ENCODE results near the gene CDA.

The CDA gene

GRCh38 chr1:20663969-20664715, 75.2 kb downstream of the CDA start:
- peaks cover 15% of the 10 kb centered on the region for H3K4me1 ChIP-seq (ENCODE audit: control insufficient read depth, insufficient read depth, low read length, unreplicated experiment)
- peaks cover 21% of the 10 kb centered on the region for H3K79me2 ChIP-seq (ENCODE audit: control insufficient read depth, insufficient read depth, low read length, unreplicated experiment)
- no peaks in the 10 kb centered on the region for H3K27me3 ChIP-seq (ENCODE audit: insufficient read depth, low read length)
- no peak overlapping the region for H3K4me3 ChIP-seq (ENCODE audit: low read depth, low read length)
- H3K27ac ChIP-seq (ENCODE audit: low read depth, low read length) = no peak overlapping the region
- H3K36me3 ChIP-seq (ENCODE audit: insufficient read depth, low read length) = no peaks in the 10 kb centered on the region
- H2AFZ ChIP-seq (ENCODE audit: low read length, unreplicated experiment) = no peak overlapping the region

DNA sequence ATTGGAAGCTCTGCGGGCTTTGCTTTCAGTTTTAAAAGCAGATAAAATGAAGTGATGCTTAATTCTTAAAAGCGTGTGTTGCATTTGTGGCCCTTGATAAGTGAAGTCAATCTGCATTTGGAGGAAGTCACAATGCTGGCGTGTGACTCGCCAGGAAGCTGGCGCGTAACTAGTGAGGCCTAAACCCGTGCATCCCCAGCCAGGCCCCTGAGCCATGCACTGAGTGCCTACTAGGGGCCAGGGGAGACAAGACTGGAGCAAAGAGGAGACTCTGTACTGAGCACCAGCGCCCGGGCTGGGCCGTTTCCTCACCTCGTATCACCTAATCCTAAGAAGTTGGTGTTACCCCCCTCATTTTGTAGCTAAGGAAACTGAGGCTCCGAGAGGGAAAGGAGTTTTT, 76.8 kb downstream of the CDA start:
- H3K27me3 ChIP-seq (ENCODE audit: insufficient read depth, low read length) = no peaks in the 10 kb centered on the region
- peaks cover 6% of the 10 kb centered on the region for H3K79me2 ChIP-seq (ENCODE audit: control insufficient read depth, insufficient read depth, low read length, unreplicated experiment)
- H2AFZ ChIP-seq (ENCODE audit: low read length, unreplicated experiment) = no peak overlapping the region
- no peaks in the 10 kb centered on the region for H3K36me3 ChIP-seq (ENCODE audit: insufficient read depth, low read length)
- no peak overlapping the region for H3K4me3 ChIP-seq (ENCODE audit: low read depth, low read length)
- no peak overlapping the region for H3K27ac ChIP-seq (ENCODE audit: low read depth, low read length)
- peaks cover 6% of the 10 kb centered on the region for H3K4me1 ChIP-seq (ENCODE audit: control insufficient read depth, insufficient read depth, low read length, unreplicated experiment)

DNA sequence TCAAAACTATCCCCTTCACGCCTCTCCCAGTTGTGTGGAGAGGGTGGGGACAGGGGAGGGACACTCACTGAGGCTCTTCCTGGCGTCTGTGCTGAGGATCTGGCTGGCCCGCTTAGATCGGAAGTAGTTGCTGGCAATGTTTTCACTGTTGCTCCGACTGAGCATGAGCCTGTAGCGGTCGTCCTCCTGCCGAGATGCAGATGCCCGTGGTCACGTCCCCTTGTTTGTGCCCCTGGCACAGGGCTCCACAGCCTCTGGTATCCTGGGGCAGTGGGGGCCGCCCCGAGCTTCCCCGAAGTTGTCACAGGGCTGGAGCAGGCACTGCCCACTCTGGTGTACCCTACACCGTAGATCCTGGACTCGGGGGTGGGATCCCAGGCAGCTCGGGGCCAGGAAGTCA, 77.2 kb downstream of the CDA start:
- Histone ChIP-seq H3K4me1 (ENCODE audit: control insufficient read depth, insufficient read depth, low read length, unreplicated experiment) (peaks cover 6% of the 10 kb centered on the region), H3K4me3 (ENCODE audit: low read depth, low read length) (no peak overlapping the region), H3K36me3 (ENCODE audit: insufficient read depth, low read length) (no peaks in the 10 kb centered on the region), H3K27ac (ENCODE audit: low read depth, low read length) (no peak overlapping the region), H3K27me3 (ENCODE audit: insufficient read depth, low read length) (no peaks in the 10 kb centered on the region), H2AFZ (ENCODE audit: low read length, unreplicated experiment) (no peak overlapping the region), H3K79me2 (ENCODE audit: control insufficient read depth, insufficient read depth, low read length, unreplicated experiment) (peaks cover 1% of the 10 kb centered on the region)

DNA sequence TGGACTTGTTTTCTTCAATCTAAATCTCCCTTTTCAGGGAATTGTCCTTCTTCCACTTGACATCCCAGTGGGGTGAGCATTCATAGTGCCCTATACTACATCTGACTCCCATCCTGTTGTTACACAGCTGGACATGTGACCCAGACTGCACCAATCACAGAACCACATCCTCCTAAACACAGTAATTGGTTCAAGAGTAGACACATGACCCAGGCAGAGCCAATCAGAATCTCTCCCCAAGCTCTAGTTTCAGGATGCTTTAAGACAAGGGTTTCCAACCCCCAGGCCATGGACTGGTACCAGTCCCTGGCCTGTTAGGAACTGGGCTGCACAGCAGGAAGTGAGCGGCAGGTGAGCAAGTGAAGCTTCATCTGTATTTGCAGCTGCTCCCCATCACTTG, 77.9 kb downstream of the CDA start:
- Histone ChIP-seq H3K27me3 (ENCODE audit: insufficient read depth, low read length) (no peaks in the 10 kb centered on the region), H3K36me3 (ENCODE audit: insufficient read depth, low read length) (no peaks in the 10 kb centered on the region), H3K79me2 (ENCODE audit: control insufficient read depth, insufficient read depth, low read length, unreplicated experiment) (no peaks in the 10 kb centered on the region), H3K27ac (ENCODE audit: low read depth, low read length) (no peak overlapping the region), H3K4me3 (ENCODE audit: low read depth, low read length) (no peak overlapping the region), H2AFZ (ENCODE audit: low read length, unreplicated experiment) (no peak overlapping the region), H3K4me1 (ENCODE audit: control insufficient read depth, insufficient read depth, low read length, unreplicated experiment) (peaks cover 6% of the 10 kb centered on the region)
